ENCODE results near the gene ALX3. TPM values are rescaled to one million over a fixed set of nuclear protein-coding genes. Genes with fewer than 3 reads are reported as not detected.

ALX3 gene
- not detected for polyA plus RNA-seq (2012; ENCODE audit: low read depth, missing spikeins)

DNA sequence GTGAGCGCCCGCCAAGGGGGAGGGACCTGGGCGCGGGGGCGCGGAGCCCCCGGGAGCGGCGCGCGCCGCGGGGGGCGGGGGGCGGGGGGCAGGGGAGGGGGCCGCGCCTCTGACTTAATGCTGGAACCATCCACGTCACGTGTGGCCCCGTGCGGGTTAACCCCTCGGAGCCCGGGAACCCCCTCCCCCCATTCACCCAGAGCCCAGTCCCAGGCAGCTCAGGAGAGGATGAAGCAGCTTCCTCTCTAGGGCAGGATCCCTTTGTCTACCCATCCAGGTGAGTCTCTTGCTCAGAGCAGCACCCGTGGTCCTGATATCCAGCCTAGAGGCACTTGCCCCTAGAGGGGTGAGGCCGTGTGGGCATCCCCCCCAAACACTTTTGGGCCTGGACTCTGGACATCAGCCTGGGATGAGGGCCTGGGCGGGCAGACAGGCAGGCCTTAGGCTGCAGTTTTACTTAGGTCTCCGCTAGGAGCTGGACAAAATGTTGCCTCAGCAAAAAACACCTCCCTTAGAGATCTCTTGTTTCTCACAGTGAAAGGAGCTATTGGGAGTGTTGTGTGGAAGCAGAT is at the start of gene ALX3:
Gene ALX3 (minus strand): TSS at position 2 of the 572 bp plus-strand sequence. CDS start 60 bp downstream, outside the sequence.
- no peak for DNase-seq (ENCODE audit: insufficient read length, low spot score)
- TF ChIP-seq PAX5 (IDR thresholded peaks at IDR 0.05; ENCODE audit: insufficient read depth, low read length, severe bottlenecking) (no peak), SPI1 (IDR thresholded peaks at IDR 0.05; ENCODE audit: low read depth, low read length) (no peak), POLR2AphosphoS5 (IDR thresholded peaks at IDR 0.05; ENCODE audit: low read depth, low read length) (no peak), POU2F2 (IDR thresholded peaks at IDR 0.05; ENCODE audit: low read depth, low read length) (no peak)
- no peak for FAIRE-seq

DNA sequence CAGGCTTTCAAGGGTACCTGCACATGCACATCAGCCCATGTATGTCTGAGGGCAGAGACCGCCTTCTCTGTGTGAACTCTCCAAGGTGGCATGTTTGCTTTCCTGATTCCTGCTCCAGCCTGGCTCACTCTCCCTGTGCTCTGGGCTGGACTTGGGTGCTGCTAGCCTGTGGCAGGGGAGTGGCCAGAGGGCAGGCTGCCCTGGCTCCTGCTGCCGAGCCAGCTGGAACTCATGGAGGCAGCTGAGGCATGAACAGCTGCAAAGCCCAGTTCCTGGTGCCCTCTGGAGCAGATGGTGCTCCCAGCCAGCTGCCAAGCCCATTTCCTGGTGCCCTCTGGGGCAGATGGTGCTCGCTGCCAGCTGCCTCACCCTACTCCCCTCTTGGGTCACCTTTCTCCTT is 49.4 kb upstream of the ALX3 start:
- no peak for DNase-seq (ENCODE audit: insufficient read length, low spot score)

DNA sequence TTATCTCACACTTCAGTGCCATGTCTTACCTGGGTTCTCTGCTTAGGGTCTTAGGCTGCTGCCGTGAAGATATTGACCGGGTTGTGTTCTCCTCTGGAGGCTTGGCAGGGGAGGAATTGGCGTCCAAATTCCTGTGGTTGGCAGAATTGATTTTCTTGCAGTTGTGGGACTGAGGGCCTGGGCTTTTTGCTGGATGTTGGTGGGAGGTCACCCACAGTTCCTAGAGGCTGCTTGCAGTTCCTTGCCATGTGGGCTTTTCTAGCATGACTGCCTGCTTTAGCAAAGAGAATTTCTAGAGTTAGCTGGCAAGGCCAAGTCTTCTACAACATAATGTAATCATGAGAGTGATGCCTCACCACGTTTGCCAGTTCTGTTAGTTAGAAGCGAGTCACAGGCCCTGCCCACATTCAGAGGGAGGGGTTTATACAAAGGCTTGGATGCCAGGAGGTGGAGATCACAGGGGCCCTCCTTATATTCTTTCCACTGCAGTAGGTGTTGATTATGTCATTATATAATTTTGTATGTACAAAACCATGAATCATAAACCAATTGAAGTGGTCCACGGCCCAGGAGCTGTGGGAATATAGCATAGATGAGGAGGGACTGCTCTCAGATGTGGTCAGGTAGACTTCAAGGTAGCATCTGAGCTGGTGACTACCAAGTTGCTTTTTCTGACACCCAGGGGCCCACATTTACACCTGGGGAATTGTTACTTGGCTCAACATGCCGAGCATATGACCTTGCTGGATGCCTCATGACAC is 48.3 kb upstream of the ALX3 start:
- DNase-seq (ENCODE audit: insufficient read length, low spot score): no peak
- FAIRE-seq: no peak
- no peak for TF ChIP-seq POLR2A (IDR thresholded peaks at IDR 0.05; ENCODE audit: low read depth, low read length)
- TF ChIP-seq POLR2AphosphoS5 (IDR thresholded peaks at IDR 0.05; ENCODE audit: low read depth, low read length): no peak
- no peak for TF ChIP-seq PAX5 (IDR thresholded peaks at IDR 0.05; ENCODE audit: insufficient read depth, low read length, severe bottlenecking)

More for the DNA sequence above, 49.4 kb upstream of the ALX3 start:
- TF ChIP-seq SPI1 (IDR thresholded peaks at IDR 0.05; ENCODE audit: low read depth, low read length) (no peak), POU2F2 (IDR thresholded peaks at IDR 0.05; ENCODE audit: low read depth, low read length) (no peak), POLR2A (IDR thresholded peaks at IDR 0.05; ENCODE audit: low read depth, low read length) (no peak), POLR2AphosphoS5 (IDR thresholded peaks at IDR 0.05; ENCODE audit: low read depth, low read length) (no peak), PAX5 (IDR thresholded peaks at IDR 0.05; ENCODE audit: insufficient read depth, low read length, severe bottlenecking) (no peak), TAF1 (IDR thresholded peaks at IDR 0.05; ENCODE audit: low read depth, low read length) (no peak)
- no peak for FAIRE-seq

DNA sequence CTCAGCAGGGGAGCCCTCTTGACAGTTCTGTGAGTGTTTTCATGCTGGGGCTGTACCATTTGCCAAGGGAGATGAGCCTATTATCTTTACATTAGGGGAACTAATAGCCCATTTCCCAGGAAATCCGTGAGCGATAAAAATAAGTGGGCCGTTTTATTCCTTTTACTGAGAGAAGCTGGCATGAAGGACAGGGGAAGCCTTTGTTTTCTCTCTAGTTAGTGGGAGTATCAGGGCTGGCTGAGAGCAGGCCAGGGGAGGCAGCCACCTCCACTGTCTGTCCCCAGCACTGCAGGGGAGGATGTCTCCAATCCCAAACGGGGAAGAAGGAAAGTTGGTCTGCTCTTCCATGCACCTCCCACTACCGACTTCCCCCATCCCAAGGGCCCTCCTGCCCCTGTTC is 44.3 kb upstream of the ALX3 start:
- FAIRE-seq (no peak), DNase-seq (ENCODE audit: insufficient read length, low spot score) (no peak)
- TF ChIP-seq PAX5 (IDR thresholded peaks at IDR 0.05; ENCODE audit: insufficient read depth, low read length, severe bottlenecking): no peak
- no peak for TF ChIP-seq POU2F2 (IDR thresholded peaks at IDR 0.05; ENCODE audit: low read depth, low read length)
- TF ChIP-seq SPI1 (IDR thresholded peaks at IDR 0.05; ENCODE audit: low read depth, low read length): no peak
- TF ChIP-seq POLR2AphosphoS5 (IDR thresholded peaks at IDR 0.05; ENCODE audit: low read depth, low read length): no peak
- TF ChIP-seq POLR2A (IDR thresholded peaks at IDR 0.05; ENCODE audit: low read depth, low read length): no peak
- no peak for TF ChIP-seq TAF1 (IDR thresholded peaks at IDR 0.05; ENCODE audit: low read depth, low read length)

DNA sequence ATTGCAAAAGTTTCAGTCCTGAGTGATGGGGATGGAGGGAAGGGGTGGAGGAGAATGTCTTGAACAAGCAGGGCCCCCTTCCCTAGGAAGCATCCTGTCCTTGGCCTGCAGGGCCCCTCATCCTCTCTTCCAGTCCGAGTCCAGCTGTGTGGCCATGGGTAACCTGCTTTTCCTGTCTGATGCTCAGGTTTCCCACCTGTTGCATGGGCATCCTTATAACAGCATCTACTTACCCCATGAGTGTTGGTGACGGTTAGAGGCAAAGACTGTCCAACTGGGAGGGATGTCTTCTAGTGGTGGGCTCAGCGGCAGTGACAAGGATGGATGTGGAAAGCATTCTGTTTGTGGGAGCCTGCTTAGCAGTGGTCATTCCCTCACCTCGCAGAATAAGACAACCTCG is 43.7 kb upstream of the ALX3 start:
- no peak for TF ChIP-seq SPI1 (IDR thresholded peaks at IDR 0.05; ENCODE audit: low read depth, low read length)
- TF ChIP-seq POU2F2 (IDR thresholded peaks at IDR 0.05; ENCODE audit: low read depth, low read length): no peak
- no peak for TF ChIP-seq POLR2A (IDR thresholded peaks at IDR 0.05; ENCODE audit: low read depth, low read length)
- no peak for TF ChIP-seq PAX5 (IDR thresholded peaks at IDR 0.05; ENCODE audit: insufficient read depth, low read length, severe bottlenecking)
- no peak for TF ChIP-seq TAF1 (IDR thresholded peaks at IDR 0.05; ENCODE audit: low read depth, low read length)
- no peak for TF ChIP-seq POLR2AphosphoS5 (IDR thresholded peaks at IDR 0.05; ENCODE audit: low read depth, low read length)
- DNase-seq (ENCODE audit: insufficient read length, low spot score) (no peak), FAIRE-seq (no peak)

DNA sequence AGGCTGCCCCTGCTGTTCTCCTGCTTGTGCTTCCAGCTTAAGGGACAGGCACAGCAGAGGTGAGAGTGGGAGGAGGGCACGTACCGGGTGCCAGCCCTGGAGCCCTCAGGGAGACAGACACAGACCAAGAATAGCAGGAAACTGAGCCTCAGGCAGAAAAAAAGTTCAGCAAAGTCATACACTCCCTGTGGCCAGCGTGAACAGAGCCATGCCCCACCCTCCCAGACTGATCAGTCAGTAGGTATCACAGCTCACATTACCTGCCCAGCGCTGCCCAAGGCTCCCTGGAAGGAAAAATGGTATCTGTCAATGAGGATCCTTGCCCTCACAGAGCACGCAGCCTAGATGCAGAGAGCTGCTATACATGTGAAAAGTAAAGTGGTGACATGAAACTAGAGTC is 43.1 kb upstream of the ALX3 start:
- DNase-seq (ENCODE audit: insufficient read length, low spot score) (no peak), FAIRE-seq (no peak)
- TF ChIP-seq TAF1 (IDR thresholded peaks at IDR 0.05; ENCODE audit: low read depth, low read length): no peak
- TF ChIP-seq PAX5 (IDR thresholded peaks at IDR 0.05; ENCODE audit: insufficient read depth, low read length, severe bottlenecking): no peak
- TF ChIP-seq POU2F2 (IDR thresholded peaks at IDR 0.05; ENCODE audit: low read depth, low read length): no peak
- no peak for TF ChIP-seq POLR2A (IDR thresholded peaks at IDR 0.05; ENCODE audit: low read depth, low read length)
- no peak for TF ChIP-seq SPI1 (IDR thresholded peaks at IDR 0.05; ENCODE audit: low read depth, low read length)
- TF ChIP-seq POLR2AphosphoS5 (IDR thresholded peaks at IDR 0.05; ENCODE audit: low read depth, low read length): no peak

DNA sequence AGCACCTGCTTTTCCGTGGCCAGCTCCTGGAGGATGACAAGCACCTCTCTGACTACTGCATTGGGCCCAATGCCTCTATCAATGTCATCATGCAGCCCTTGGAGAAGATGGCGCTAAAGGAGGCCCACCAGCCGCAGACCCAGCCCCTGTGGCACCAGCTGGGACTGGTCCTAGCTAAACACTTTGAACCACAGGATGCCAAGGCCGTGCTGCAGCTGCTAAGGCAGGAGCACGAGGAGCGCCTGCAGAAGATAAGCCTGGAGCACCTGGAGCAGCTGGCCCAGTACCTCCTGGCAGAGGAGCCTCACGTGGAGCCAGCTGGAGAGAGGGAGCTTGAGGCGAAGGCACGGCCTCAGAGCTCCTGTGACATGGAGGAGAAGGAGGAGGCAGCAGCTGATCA is 42.2 kb upstream of the ALX3 start:
- TF ChIP-seq TAF1 (IDR thresholded peaks at IDR 0.05; ENCODE audit: low read depth, low read length) (no peak), SPI1 (IDR thresholded peaks at IDR 0.05; ENCODE audit: low read depth, low read length) (no peak), PAX5 (IDR thresholded peaks at IDR 0.05; ENCODE audit: insufficient read depth, low read length, severe bottlenecking) (no peak), POLR2A (IDR thresholded peaks at IDR 0.05; ENCODE audit: low read depth, low read length) (no peak), POLR2AphosphoS5 (IDR thresholded peaks at IDR 0.05; ENCODE audit: low read depth, low read length) (no peak), POU2F2 (IDR thresholded peaks at IDR 0.05; ENCODE audit: low read depth, low read length) (no peak)
- FAIRE-seq (no peak), DNase-seq (ENCODE audit: insufficient read length, low spot score) (no peak)

DNA sequence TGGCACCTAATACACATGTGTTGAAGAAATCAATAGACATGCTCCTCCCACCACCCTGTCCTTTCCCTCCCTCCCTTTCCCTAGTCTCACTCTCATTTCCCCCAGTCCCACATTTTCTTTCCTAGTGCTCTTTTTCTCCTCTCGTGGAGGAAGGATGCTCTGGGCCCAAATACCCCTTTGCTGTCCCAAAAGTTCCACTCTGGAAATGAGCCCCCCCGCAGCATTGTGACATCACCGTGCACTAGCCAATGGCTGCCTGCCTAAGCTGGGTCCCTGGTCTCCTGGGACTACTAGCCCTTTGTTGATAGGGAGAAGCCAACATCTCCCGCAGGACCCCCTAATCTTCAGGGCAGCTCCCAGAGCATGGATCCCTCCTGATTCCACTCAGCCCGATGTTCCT is 41.7 kb upstream of the ALX3 start, which contains the start of gene UBL4B:
Gene UBL4B (plus strand): TSS at position 301 of the 400 bp plus-strand sequence. CDS start 92 bp downstream, at position 393.
- DNase-seq (ENCODE audit: insufficient read length, low spot score): no peak
- no peak for TF ChIP-seq TAF1 (IDR thresholded peaks at IDR 0.05; ENCODE audit: low read depth, low read length)
- no peak for TF ChIP-seq PAX5 (IDR thresholded peaks at IDR 0.05; ENCODE audit: insufficient read depth, low read length, severe bottlenecking)
- TF ChIP-seq POLR2AphosphoS5 (IDR thresholded peaks at IDR 0.05; ENCODE audit: low read depth, low read length): no peak
- no peak for TF ChIP-seq SPI1 (IDR thresholded peaks at IDR 0.05; ENCODE audit: low read depth, low read length)
- no peak for TF ChIP-seq POU2F2 (IDR thresholded peaks at IDR 0.05; ENCODE audit: low read depth, low read length)
- TF ChIP-seq POLR2A (IDR thresholded peaks at IDR 0.05; ENCODE audit: low read depth, low read length): no peak
- no peak for FAIRE-seq

DNA sequence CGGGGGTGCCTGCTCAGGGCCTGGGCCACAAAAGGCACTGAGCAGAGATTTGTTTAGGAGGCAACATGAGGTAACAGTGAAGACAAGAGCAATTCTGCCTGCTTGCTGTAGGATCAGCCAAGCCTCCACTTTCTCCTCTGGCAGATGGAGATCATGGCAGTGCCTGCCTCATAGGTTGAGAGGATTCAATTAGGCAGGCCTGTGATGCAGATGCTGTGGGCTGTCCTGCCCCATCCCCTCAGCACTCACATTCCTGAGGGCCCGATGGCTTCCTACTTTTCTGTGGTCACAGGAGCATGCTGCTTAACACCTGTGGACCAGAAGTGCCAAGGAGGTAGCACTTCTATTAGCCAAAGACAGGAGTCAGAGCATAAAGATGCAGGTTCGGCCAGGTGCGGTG is 40.6 kb upstream of the ALX3 start:
- FAIRE-seq (no peak), DNase-seq (ENCODE audit: insufficient read length, low spot score) (no peak)
- TF ChIP-seq PAX5 (IDR thresholded peaks at IDR 0.05; ENCODE audit: insufficient read depth, low read length, severe bottlenecking) (no peak), POLR2A (IDR thresholded peaks at IDR 0.05; ENCODE audit: low read depth, low read length) (no peak), SPI1 (IDR thresholded peaks at IDR 0.05; ENCODE audit: low read depth, low read length) (no peak), POU2F2 (IDR thresholded peaks at IDR 0.05; ENCODE audit: low read depth, low read length) (no peak), TAF1 (IDR thresholded peaks at IDR 0.05; ENCODE audit: low read depth, low read length) (no peak)
